HepG2 (cell line): Measurements from ENCODE around the gene CPT1A. TPM values are rescaled to one million over a fixed set of nuclear protein-coding genes. Genes with fewer than 3 reads are reported as not detected.

Source experiments
- ATAC-seq: fragments of 200-7000 bp; cut with Tn5 transposase; 3 replicates; pipeline ENCODE4 v1.9.1; 2020; ENCODE audit warnings: mild to moderate bottlenecking, moderate library complexity
- BruUV-seq: library from RNA; stranded (reverse); fragments of 400-500 nt; replicated peaks from 2 replicates; lab custom pipeline; 2021; lab: Mats Ljungman, UMichigan
- CTCF ChIA-PET: fragments of 300-600 bp; formaldehyde crosslinking; extraction: SDS; loops from one replicate; lab custom pipeline; 2021; ENCODE audit warnings: low total read pairs, inconsistent platforms, low intra/inter-chr PET ratio; lab: Yijun Ruan, JAX
- POLR2A ChIA-PET: fragments of 350-600 bp; sonication (Branson Sonifier 250); formaldehyde crosslinking; loops from one replicate; lab custom pipeline; 2020; ENCODE audit warnings: antibody characterized with exemption, inconsistent platforms; lab: Yijun Ruan, JAX
- DNase-seq: peaks from one replicate; pipeline ENCODE4 v3.0.0-alpha.2; 2015; ENCODE audit warnings: low spot score
- FAIRE-seq: peaks from 3 replicates; lab custom pipeline; 2011; peaks lifted over from hg19 to GRCh38; lab: Jason Lieb, UNC
- H2AFZ ChIP-seq: one replicate; pipeline ENCODE4 v1.6.1; 2011; ENCODE audit warnings: low read length, inconsistent platforms
- H3K27ac ChIP-seq: fragments of 300-600 bp; 3 replicates; pipeline ENCODE4 v1.8.0; 2011; ENCODE audit warnings: mixed run types, mild to moderate bottlenecking, mixed read lengths, low read length, inconsistent platforms; ENCODE audit not compliant: insufficient read depth; ENCODE audit errors: extremely low read length
- H3K27me3 ChIP-seq, 2 experiments: fragments of 200-600 bp in 1 of 2; 2 replicates in 1 of 2; 3 replicates in 1 of 2; pipeline versions ENCODE4 v1.6.0 to v1.8.0; 2011; ENCODE audit warnings: low read length in 2 of 2, mild to moderate bottlenecking in 2 of 2, moderate library complexity in 2 of 2, inconsistent platforms in 1 of 2; ENCODE audit not compliant: insufficient read depth in 2 of 2, control insufficient read depth in 1 of 2
- H3K36me3 ChIP-seq, 2 experiments: fragments of 200-600 bp in 1 of 2; replicated peaks in 1 of 2; 2 replicates in 1 of 2; 3 replicates in 1 of 2; pipeline versions ENCODE4 v1.5.1 to v1.8.0; 2011; ENCODE audit warnings: low read length in 2 of 2, inconsistent platforms in 1 of 2; ENCODE audit not compliant: insufficient read depth in 2 of 2, control insufficient read depth in 1 of 2
- H3K4me1 ChIP-seq: 2 replicates; pipeline ENCODE4 v1.5.1; 2012; ENCODE audit warnings: low read length, inconsistent platforms; ENCODE audit not compliant: insufficient read depth
- H3K4me2 ChIP-seq: 2 replicates; pipeline ENCODE4 v1.6.0; 2011; ENCODE audit warnings: low read depth, low read length, inconsistent platforms
- H3K4me3 ChIP-seq, 3 experiments: fragments of 200-600 bp in 1 of 3; sonication (generic), shearing (Covaris generic) in 1 of 3; replicated peaks in 1 of 3; 2 replicates each; pipeline ENCODE4 v1.5.1; 2011 to 2016; ENCODE audit warnings: low read length in 3 of 3, inconsistent platforms in 2 of 3, low read depth in 2 of 3, mild to moderate bottlenecking in 2 of 3, control low read depth in 1 of 3, mixed read lengths in 1 of 3; ENCODE audit not compliant: insufficient read depth in 1 of 3
- H3K79me2 ChIP-seq: one replicate; pipeline ENCODE4 v1.6.1; 2011; ENCODE audit warnings: low read length, inconsistent platforms; ENCODE audit not compliant: insufficient read depth
- H3K9ac ChIP-seq: 2 replicates; pipeline ENCODE4 v1.6.0; 2011; ENCODE audit warnings: mild to moderate bottlenecking, low read depth, low read length, inconsistent platforms; ENCODE audit not compliant: insufficient read depth
- H3K9me3 ChIP-seq: 2 replicates; pipeline ENCODE4 v1.5.1; 2012; ENCODE audit warnings: mild to moderate bottlenecking, low read length
- H4K20me1 ChIP-seq: 2 replicates; pipeline ENCODE4 v1.6.0; 2011; ENCODE audit warnings: inconsistent platforms, mild to moderate bottlenecking, low read length, moderate library complexity; ENCODE audit not compliant: insufficient read depth
- KDM3A ChIP-seq: IDR thresholded peaks from 2 replicates; pipeline ENCODE4 v1.6.1; 2018; ENCODE audit warnings: low read depth, missing compliant biosample characterization
- PPARG ChIP-seq: conservative IDR thresholded peaks from 2 replicates; pipeline ENCODE4 v1.6.1; 2016; ENCODE audit warnings: missing biosample characterization, missing genetic modification reagents
- SMC3 ChIP-seq: IDR thresholded peaks from 2 replicates; pipeline ENCODE4 v1.6.1; 2011; ENCODE audit warnings: low read length, improper control_type of control experiment
- WGBS: methylation state at CpG from one replicate; pipeline ENCODE4 v1.1.6; 2017; ENCODE audit warnings: low lambda C conversion rate; 5-methylcytosine and 5-hydroxymethylcytosine counted together
- in situ Hi-C: cut with HindIII; loops from 2 replicates; pipeline ENCODE4 v1.10.0; 2017; ENCODE audit warnings: low pct_unique_long_range_greater_than_20kb; ENCODE audit not compliant: extremely low pct_ligation_motif_present
- intact Hi-C: fragments of 100-400 bp; cut with micrococcal nuclease; formaldehyde crosslinking; loops from one replicate; pipeline ENCODE4 v1.10.0; 2022; ENCODE audit not compliant: unreplicated experiment
- polyA plus RNA-seq, 8 experiments: library from polyadenylated mRNA; depleted of rRNA in 3 of 8; stranded (reverse) in 7 of 8; unstranded in 1 of 8; fragments of >200 nt; fragmentation: Illumina TruSeq in 4 of 8; extraction: Trizol in 4 of 8; gene quantifications; 2 replicates each; pipeline versions ENCODE4 v1.2.1 to v1.2.3, GENCODE V29; 2011 to 2016; ENCODE audit warnings: low read depth in 4 of 8, missing spikeins in 1 of 8, mixed read lengths in 1 of 8; ENCODE audit not compliant: insufficient read depth in 1 of 8
- total RNA-seq, 5 experiments: library from RNA; depleted of rRNA; stranded (reverse); fragments of >200 nt; fragmentation: Illumina TruSeq; extraction: Trizol; gene quantifications; 2 replicates each; pipeline ENCODE4 v1.2.3, GENCODE V29; 2016; ENCODE audit warnings: low read depth in 1 of 5
- TF ChIP-seq, protein P1 (sequence below): sonication (generic); formaldehyde crosslinking; IDR thresholded peaks from 2 replicates; pipeline ENCODE4 v1.5.0; 2020; ENCODE audit warnings: missing genetic modification reagents
- TF ChIP-seq, protein P2 (sequence below): sonication (generic); formaldehyde crosslinking; IDR thresholded peaks from 2 replicates; pipeline ENCODE4 v1.5.1; 2020; ENCODE audit warnings: missing genetic modification reagents, mild to moderate bottlenecking, borderline replicate concordance
- TF ChIP-seq, protein P3 (sequence below): sonication (generic); formaldehyde crosslinking; IDR thresholded peaks from 2 replicates; pipeline ENCODE4 v1.4.0; 2020; ENCODE audit warnings: missing genetic modification reagents
- TF ChIP-seq, protein P4 (sequence below): sonication (generic); formaldehyde crosslinking; IDR thresholded peaks from 2 replicates; pipeline ENCODE4 v1.4.0; 2020; ENCODE audit warnings: missing genetic modification reagents, mild to moderate bottlenecking, borderline replicate concordance

The CPT1A gene
- total and polyA plus RNA-seq, 2 of the 13 experiments (the other 11 are each of a cell fraction or from before 2014, with no cell fraction given): 7.0 to 7.1 TPM

DNA sequence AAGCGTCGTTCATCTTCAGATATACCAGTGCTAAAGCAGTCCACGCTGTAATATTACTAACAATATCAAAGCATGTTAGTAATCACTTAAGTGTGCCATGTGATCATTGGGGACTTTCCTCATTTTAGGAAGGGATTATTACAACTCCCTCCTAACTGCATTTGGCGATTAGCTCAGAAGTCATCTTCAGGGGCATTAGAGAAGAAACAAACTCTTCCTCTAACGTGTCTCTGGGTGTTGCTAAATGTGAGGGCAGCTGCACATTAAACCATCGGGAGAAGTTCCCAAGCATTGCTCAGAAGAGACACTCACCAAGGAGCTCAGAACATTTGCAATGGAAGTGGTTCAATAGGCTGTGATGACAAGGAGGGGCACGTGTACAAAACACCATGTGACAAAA, 107.6 kb downstream of the CPT1A start (continued):
- TF ChIP-seq, protein P1, sequence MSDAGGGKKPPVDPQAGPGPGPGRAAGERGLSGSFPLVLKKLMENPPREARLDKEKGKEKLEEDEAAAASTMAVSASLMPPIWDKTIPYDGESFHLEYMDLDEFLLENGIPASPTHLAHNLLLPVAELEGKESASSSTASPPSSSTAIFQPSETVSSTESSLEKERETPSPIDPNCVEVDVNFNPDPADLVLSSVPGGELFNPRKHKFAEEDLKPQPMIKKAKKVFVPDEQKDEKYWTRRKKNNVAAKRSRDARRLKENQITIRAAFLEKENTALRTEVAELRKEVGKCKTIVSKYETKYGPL (CRISPR knock-in tag): no peak
- TF ChIP-seq SMC3: no peak
- no peak for TF ChIP-seq PPARG (CRISPR knock-in tag)
- no peak for TF ChIP-seq KDM3A (CRISPR knock-in tag)

DNA sequence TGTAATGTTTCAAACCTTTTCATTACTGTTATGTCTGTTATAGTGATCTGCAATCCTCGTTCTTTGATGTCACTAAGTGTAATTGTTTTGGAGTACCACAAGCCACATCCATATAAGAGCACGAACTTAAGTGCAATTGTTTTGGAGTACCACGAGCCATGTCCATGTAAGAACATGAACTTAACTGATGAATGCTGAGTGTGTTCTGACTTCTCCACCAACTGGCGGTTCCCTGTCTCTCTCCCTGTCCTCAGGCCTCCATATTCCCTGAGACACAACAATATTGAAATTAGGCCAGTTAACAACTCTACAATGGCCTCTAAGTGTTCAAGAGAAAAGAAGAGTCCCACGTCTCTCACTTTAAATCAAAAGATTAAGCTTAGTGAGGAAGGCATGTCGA, 113.9 kb downstream of the CPT1A start:
- no TSS peak for BruUV-seq
- intact Hi-C loops: no loop called here
- Histone ChIP-seq H3K27ac (no peak overlapping the region), H3K27me3 (peaks cover 0 to 14% of the 10 kb centered on the region in 2 experiments; a peak in 2 of 5 replicates), H3K4me3 (no peak overlapping the region), H3K9ac (no peak overlapping the region), H3K36me3 (no peaks in the 10 kb centered on the region), H3K4me1 (no peaks in the 10 kb centered on the region), H3K4me2 (no peak overlapping the region), H3K9me3 (no peaks in the 10 kb centered on the region), H2AFZ (no peak overlapping the region), H4K20me1 (0 out of 2 replicates have a peak, but pooled peaks cover 2% of the 10 kb centered on the region), H3K79me2 (no peaks in the 10 kb centered on the region)
- no peak for DNase-seq
- 7% methylated on average over 6 of the region's 6 CpGs for WGBS
- in situ Hi-C loops: no loop called here
- POLR2A ChIA-PET: no interaction called here
- no peak for ATAC-seq
- CTCF ChIA-PET: no interaction called here
- FAIRE-seq: no peak
- TF ChIP-seq, protein P2, sequence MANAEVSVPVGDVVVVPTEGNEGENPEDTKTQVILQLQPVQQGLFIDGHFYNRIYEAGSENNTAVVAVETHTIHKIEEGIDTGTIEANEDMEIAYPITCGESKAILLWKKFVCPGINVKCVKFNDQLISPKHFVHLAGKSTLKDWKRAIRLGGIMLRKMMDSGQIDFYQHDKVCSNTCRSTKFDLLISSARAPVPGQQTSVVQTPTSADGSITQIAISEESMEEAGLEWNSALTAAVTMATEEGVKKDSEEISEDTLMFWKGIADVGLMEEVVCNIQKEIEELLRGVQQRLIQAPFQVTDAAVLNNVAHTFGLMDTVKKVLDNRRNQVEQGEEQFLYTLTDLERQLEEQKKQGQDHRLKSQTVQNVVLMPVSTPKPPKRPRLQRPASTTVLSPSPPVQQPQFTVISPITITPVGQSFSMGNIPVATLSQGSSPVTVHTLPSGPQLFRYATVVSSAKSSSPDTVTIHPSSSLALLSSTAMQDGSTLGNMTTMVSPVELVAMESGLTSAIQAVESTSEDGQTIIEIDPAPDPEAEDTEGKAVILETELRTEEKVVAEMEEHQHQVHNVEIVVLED (CRISPR knock-in tag): no peak
- TF ChIP-seq, protein P3, sequence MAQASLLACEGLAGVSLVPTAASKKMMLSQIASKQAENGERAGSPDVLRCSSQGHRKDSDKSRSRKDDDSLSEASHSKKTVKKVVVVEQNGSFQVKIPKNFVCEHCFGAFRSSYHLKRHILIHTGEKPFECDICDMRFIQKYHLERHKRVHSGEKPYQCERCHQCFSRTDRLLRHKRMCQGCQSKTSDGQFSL (CRISPR knock-in tag): no peak
- TF ChIP-seq, protein P4, sequence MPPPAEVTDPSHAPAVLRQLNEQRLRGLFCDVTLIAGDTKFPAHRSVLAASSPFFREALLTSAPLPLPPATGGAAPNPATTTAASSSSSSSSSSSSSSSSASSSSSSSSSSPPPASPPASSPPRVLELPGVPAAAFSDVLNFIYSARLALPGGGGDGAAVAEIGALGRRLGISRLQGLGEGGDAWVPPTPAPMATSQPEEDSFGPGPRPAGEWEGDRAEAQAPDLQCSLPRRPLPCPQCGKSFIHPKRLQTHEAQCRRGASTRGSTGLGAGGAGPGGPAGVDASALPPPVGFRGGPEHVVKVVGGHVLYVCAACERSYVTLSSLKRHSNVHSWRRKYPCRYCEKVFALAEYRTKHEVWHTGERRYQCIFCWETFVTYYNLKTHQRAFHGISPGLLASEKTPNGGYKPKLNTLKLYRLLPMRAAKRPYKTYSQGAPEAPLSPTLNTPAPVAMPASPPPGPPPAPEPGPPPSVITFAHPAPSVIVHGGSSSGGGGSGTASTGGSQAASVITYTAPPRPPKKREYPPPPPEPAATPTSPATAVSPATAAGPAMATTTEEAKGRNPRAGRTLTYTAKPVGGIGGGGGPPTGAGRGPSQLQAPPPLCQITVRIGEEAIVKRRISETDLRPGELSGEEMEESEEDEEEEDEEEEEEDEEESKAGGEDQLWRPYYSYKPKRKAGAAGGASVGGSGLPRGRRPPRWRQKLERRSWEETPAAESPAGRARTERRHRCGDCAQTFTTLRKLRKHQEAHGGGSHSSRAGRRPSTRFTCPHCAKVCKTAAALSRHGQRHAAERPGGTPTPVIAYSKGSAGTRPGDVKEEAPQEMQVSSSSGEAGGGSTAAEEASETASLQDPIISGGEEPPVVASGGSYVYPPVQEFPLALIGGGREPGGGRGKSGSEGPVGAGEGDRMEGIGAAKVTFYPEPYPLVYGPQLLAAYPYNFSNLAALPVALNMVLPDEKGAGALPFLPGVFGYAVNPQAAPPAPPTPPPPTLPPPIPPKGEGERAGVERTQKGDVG: no peak
